NCI-H2227 (cell line): Measurements from ENCODE around the gene GABPB1.

Experiments
- DNase-seq: peaks from one replicate; lab custom pipeline; 2025; ENCODE audit not compliant: unreplicated experiment; lab: John Stamatoyannopoulos, UW

Gene GABPB1

DNA sequence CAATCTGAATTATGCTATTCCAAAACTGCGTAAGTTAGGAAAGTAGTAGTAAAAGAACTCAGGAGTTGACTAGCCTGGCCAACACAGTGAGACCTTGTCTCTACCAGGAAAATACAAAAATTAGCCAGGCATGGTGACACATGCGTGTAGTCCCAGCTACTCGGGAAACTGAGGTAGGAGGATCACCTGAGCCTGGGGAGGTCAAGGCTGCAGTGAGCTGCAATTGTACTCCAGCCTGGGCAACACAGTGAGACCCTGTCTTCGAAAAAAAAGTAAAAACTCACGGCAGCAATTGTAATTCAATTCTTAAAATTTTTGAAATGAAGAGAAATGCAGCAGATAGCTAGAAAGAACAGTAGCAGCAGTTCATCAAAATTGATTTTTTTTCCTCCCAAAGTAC lies 9.7 kb downstream of the GABPB1 start:
- no peak for DNase-seq

DNA sequence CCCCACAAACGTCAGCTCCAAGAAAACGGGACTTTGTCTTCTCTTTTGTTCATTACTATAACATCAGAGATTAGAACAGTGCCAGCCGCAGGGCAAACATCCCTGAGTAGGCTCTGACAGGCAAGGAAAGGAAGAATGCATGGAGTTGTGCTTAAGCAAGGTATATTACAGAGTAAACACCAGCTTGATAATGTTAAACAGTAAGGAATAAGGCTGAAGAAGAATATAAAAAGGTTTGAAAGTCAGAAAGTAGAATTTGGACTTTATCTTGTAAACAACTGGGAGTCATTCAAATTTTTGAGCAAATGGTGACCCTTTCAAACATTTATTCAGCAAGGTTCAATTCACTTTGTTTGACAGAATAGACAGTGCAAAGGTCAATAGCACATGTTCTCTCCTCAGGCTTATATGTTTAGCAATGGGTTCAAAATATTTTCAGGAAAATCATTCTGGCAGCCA lies 11.0 kb downstream of the GABPB1 start:
- no peak for DNase-seq

DNA sequence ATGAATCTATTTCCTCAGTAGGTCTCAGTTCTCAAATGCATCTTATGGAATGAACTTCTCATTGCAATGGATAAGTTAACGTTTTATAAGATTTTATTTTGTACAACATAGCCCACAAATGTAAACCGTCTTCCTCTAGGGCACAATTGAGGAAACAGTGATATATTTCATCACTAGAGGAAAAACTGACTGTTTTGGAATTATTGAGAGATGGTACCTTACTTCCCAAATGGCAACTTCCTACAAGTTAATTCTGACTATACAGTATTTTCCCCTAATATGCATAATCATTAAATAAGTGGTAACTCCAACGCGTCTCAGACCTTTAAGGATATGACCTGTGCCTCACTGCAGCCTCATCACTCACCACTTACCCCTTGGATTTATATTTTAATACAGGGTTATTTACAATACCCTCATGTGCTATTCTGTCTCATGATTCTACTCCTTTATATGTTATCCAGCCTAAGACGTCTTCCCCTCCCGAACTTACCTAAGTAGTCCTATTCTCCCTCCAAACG lies 13.3 kb downstream of the GABPB1 start:
- DNase-seq, result no peak

DNA sequence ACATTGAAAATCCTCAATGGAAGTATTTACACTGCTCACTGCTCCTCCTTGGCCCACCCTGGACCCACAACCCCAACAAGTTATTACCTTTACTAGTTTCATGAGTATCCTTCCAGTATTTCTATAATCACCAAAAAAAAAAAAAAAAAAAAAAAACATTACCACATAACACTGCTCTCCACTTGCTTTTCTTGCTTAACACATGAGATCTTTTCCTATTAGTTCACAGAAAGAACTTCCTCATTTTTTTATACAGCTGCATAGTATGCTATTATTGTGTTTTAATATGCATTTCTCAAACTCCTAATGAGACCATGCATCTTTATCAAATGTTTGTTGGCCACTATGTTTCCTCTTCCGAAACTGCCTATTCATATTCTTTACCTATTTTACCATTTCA lies 14.6 kb downstream of the GABPB1 start:
- DNase-seq, result no peak

DNA sequence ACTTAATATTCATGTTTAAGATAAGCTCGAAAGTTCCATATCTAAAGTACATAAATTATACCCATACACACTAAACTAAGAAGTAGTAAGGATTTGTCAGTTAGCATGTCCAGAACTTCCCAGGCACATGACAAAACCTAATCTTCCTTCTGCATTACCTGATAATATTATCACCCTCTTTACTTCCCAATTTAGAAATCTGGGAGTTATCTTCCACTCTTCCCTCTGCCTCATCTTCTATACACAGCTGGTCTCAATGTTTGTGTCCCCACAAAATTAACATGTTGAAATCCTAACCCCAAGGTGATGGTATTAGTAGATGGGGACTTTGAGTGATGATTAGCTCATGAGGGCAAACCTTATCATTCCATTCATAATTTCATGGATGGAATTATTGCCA lies 15.3 kb downstream of the GABPB1 start:
- DNase-seq, result no peak

DNA sequence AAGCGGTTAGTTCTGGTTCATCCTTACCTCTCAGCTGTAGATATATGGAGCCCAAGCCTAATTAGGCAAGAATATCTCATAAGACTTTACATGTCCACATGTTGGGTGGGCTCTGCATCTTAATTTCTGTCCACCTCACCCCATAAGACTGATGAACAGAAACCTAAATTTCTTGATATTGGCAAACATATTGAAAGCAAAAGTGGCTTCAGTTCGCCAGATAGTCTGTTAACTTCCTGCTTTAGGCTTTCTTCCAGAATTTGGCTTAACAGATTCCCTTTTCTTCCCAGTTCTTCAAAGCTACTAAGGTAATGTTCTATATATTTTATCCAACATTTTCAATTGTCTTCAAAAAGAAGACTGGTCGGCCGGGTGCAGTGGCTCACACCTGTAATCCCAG lies 19.7 kb downstream of the GABPB1 start:
- DNase-seq, result no peak

DNA sequence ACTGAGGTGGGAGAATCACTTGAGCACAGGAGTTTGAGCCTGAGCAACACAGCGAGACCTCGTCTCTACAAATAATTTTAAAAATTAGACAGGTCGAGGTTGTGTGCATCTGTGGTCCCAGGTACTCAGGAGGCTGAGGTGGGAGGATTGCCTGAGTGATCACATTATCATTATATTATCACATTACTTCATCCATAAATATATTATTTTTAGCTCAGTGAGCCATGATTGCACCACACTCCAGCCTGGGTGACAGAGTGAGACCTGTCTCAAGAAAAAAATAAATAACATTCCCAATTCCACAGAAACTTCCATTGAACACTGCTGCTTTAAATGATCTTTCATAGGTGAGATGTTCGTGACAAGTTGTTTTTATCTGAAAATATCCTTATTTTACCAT lies 21.8 kb downstream of the GABPB1 start:
- no peak for DNase-seq

DNA sequence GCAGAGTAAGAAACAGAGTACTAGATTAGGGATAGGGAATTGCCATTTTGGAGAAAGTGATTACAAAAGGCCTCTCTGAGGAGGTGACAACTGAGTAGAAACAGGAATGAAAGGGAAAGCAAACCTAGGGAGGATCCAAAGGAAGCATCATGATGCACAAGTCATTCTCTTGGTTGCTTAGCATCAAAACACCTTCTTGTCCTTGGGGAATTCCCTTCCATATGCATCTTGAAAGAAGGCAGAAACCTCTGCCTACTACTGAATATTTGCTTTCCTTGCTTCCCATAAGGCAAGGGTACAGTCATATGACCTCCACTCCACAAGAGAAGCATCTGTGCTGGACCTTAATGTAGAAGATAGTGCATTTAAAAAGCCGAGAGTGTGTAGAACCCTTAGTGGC lies 24.1 kb downstream of the GABPB1 start:
- DNase-seq, result no peak

DNA sequence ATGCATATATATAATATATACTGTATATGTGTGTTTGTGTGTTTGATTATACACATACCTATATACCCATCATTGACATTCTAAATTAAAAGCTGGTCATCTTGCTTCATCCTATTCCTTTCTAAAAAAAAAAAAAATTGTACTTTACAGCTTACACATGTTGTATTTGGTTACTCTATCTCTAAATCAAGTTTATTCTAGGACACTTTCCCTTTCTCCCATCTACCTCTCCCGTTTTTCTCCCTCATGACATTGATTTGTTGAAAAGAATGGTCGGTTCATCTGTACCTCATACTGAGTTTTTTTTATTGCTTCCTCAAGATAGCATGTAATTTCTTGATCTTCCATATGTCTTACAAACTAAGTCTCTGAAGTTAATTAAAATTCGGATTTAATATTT lies 26.9 kb downstream of the GABPB1 start:
- no peak for DNase-seq

DNA sequence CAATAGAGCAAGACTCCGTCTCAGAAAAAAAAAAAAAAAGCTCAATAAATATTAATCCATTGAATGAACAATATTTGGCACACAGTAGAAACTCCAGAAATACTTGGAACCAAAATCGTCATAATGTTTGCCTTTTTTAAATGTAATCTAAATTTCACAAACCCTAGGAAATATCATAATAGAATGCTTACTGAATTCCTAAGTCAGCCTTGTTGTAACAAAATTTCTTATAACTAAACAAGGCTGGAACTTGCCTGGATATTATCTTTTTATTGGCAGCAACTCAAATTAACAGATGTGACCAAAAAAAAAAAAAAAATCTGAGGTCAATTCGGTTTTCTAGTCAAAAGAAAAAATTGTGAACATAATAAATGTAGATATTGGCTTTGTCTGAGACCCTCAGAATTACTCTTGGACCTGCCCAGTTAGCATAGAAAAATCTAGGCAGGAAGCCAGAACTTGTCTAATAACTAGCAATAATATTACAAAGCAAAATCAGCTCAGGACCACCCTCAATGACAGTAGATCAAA lies 33.3 kb downstream of the GABPB1 start:
- no peak for DNase-seq

DNA sequence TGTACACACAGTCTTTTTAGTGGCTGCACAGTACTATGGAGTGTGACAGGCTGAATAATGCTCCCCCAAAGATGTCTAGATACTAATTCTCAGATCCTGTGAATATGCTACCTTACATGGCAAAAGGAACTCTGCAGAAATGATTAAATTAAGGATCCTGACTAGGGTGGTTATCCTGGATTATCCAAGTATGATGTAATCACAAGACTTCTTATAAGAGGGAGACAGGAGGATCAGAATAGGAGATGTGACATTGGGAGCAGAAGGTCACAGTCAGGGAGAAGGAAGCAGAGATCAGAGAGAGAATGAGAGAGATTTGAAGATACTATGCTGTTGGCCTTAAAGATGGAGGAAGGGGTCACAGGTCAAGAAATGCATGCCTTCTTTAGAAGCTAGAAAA lies 34.5 kb downstream of the GABPB1 start:
- DNase-seq, result no peak

DNA sequence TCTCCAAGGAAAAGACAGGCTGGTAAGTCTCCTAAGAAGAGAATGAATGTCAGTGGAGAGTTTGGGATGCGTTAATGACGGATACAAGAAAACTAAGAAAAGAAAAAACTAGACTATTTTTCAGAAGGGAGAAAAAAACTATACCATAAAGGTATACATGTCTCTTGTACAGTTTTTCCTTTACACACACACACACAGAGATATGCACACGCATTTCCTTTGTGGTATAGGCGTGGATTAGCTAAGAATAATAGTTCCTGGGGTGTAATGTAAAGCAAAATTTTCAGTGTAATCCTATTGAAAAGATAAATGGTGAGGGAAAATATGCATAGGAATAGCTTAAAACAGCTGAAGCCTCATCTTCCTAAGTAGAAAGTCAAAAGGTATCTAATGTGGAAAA lies 36.3 kb downstream of the GABPB1 start:
- DNase-seq, result no peak

DNA sequence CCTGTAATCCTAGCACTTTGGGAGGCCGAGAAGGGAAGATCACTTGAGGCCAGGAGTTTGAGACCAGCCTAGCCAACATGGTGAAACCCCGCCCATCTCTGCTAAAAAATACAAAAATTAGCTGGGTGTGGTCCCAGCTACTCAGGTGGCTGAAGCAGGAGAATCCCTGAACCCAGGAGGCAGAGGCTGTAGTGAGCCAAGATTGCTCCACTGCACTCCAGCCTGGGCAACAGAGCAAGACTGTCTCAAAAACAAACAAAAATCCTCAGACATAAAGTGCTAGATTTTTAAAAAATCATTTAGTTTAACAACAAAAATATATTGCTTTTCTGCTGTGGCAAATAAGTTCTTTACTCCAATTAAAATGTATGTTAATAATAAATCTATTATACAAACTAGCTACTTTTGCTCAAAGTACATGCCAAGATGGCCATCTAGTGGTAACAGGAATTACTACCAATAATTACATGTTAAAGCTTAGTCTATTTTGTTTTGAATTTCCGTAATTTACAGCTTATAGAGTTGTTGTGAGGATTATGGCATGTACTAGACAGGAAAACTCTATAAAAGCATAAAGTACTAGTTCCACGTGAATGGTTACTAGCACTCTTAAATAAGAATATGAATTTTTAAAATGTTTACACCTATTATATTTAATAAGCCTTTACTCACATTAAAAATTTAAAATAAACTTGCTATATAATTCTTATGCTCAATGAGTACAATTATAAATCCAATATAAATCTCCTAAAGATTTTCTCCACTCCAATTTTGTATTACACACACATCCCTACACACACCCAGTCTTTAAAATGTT lies 39.0 kb downstream of the GABPB1 start:
- peak; percentile 33 for DNase-seq

DNA sequence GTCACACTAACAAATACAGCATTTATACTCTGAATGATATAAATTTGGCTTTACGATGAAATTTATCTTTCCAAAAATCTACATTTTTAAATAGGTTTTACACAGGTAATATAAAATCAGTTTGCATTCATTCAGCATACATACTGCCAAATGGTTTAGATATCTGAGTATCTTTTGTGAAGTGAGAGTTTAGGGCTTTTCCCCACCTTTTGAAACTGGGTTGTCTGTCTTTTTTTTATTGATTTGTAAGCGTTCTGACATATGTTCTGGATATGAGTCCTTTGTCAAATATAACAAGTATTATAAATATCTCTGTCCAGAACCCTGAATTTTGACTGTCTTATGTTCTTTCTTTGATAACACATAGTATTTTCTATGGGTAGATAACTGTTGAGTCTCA lies 42.4 kb downstream of the GABPB1 start:
- no peak for DNase-seq

DNA sequence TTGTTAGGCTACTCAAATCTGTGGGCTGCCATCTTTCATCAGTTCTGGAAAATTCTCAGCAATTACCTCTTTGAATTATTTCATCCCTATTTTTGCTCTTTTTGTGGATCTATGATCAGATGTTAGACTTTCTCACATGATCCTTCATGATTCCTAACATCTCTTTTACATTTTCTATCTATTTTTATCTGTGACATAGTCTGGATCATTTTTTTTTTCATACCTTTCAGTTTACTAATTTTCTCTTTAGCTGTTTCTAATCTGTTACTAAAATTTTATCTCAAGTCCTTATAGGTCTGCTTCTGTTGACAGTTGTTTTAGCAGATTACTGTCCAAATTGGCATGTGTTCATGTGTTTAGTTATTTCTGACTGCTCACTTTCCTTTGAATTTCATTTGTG lies 47.2 kb downstream of the GABPB1 start:
- no peak for DNase-seq

DNA sequence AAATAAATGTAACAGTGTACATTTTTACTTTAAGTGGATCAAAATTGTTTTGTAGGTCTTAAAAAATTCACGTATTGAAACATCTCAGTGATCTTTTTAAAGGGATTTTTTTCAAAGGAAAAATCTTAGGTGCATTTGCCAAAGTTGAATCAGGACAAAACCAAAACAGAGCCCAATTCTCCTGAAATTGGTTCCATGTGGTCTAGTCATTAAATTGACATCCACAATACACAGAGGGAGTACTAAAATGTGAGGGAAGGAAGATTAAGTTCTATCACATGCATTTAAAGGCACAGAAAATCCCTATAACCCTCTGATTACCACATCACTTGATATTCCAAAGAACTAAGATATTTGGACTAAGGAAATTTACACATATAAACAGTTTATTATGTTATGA lies 50.2 kb downstream of the GABPB1 start:
- DNase-seq, result no peak

DNA sequence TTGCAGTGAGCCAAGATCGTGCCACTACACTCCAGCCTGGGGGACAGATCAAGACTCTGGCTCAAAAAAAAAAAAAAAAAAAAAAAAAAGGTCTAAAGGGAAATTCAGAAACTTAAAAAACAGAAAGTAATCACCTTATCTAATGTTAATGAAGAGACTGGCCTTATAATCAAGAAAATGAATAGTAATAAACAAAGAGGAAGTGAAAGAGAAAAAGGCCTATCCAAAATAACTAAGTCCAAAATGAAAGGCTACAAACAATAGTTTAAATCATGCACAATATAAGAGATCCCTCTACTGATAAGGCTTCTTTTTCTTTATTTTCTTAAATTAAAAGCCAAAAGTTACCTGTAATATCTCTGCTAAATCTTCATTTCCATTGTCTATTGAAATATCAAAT lies 52.4 kb downstream of the GABPB1 start:
- no peak for DNase-seq

DNA sequence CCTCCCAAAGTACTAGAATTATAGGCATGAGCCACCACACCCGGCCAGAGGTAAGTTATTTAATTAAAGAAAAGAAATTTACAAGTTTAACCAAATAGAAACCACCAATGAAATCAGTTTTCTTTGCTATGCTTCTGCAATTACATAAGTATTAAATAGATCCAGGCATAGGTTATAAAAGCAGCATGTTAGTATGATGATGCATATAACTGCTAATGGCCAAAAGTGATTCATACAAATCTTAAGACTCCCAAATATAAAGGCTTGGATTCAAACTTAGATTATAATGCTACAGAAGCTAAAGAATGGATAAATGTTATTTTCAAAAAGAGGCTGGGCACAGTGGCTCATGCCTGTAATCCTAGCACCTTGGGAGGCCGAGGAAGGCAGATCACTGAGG lies 56.7 kb downstream of the GABPB1 start:
- DNase-seq, result no peak

DNA sequence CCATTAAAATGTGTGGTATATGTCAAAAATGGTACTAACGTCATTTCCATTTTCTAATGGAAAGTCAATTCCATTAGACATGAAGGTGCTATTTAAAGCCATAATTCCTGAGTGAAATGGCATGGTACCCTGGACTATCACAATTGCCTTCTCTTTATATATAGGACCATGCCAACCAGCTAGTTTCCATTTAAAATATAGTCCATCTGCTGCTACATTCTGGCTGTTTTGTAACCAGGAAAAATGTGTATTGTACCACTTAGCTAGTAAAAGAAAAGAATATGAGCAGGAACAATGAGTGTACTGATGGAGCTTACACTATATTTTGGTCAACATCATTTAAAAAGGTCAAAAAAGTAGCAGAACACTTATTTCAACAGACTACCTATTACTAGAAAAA lies 59.0 kb downstream of the GABPB1 start:
- no peak for DNase-seq

DNA sequence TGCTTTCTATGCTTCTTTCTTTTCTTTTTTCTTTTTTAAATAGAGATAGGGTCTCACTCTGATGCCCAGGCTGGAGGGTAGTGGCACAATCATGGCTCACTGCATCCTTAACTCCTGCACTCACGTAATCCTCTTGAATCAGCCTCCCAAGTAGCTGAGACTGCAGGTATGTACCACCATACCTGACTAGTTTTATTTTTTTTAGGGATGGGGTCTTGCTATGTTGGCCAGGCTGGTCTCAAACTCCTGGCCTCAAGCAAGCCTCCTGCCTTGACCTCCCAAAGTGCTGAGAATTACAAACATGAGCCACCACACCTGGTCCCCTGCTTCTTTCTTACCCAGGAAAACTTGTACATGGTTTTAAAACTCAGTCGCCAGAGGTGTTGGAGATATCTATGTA lies 65.2 kb downstream of the GABPB1 start:
- DNase-seq, result no peak

DNA sequence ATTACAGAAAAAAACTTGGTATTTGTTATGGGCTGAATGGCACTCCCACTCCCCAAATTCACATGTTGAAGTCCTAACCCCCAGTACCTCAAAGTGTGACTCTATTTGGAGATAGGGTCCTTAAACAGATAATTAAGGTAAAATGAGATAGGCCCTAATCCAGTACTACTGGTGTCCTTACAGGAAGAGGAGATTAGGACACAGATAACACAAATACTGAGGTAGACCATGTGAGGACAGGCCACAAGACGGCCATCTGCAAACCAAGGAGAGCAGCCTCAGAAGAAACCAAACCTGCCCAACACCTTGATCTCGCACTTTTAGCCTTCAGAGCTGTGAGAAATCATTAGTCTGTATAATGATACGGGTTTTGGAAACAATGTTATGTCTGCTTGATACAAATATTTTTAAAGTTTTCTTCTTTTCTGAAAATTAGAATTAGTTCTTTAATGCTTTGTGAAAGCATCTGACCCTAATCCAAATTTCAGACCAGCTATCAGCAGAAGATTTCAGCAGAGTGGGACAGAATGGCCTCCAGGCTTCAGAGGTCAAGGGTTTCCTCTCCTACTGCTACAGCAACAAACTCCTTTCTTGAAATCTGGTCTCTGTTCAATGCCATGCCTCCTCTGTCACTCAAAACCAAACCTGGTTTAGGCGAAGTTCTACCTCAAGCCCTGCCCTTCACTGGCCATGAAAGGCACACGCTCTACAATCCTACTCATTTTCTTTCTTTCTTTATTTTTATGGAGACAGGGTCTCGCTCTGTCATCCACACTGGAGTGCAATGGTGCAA lies 67.5 kb downstream of the GABPB1 start:
- DNase-seq, result no peak

DNA sequence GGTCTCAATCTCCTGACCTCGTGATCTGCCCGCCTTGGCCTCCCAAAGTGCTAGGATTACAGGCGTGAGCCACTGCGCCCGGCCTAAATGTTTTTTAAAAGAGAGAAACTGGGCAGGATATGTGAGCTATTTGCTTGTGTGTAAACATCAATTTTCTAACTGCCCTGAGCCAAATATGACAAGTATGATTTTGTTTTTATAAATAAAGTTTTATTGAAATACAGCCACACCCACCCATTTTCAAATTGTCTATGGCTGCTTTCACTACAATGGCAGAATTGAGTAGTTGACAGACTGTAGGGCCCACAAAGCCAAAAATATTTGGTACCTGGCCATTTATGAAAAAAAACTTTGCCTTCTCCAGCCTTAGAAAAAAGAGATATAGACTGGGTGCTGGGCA lies 73.6 kb downstream of the GABPB1 start:
- no peak for DNase-seq
